H1 (cell line): ENCODE data around the gene TIMM23. TPM values are rescaled to one million over a fixed set of nuclear protein-coding genes. Genes with fewer than 3 reads are reported as not detected.

Source experiments
- CTCF ChIA-PET: fragments of 300-600 bp; sonication (Branson Sonifier 250); formaldehyde crosslinking; loops from one replicate; lab custom pipeline; 2021; ENCODE audit not compliant: partially characterized antibody; lab: Charles Lee
- POLR2A ChIA-PET: fragments of 300-600 bp; sonication (Branson Sonifier 250); formaldehyde crosslinking; loops from one replicate; lab custom pipeline; 2021; ENCODE audit warnings: inconsistent platforms; ENCODE audit not compliant: partially characterized antibody; lab: Charles Lee
- DNase-seq, 2 experiments: peaks; one replicate each; pipeline versions ENCODE4 v3.0.0 to v3.0.0-alpha.2; 2010 to 2022; ENCODE audit warnings: low spot score in 2 of 2, low read depth in 1 of 2, mixed read lengths in 1 of 2
- FAIRE-seq: peaks from 2 replicates; lab custom pipeline; 2011; peaks lifted over from hg19 to GRCh38; lab: Jason Lieb, UNC
- H2AFZ ChIP-seq: 2 replicates; pipeline ENCODE4 v1.8.1; 2012; ENCODE audit warnings: low read length, inconsistent platforms
- H2AK5ac ChIP-seq: 2 replicates; pipeline ENCODE4 v1.6.1; 2013; ENCODE audit warnings: low read depth, low read length
- H2BK120ac ChIP-seq: replicated peaks from 2 replicates; pipeline ENCODE3; 2013; ENCODE audit warnings: low read depth, low read length, inconsistent platforms
- H2BK12ac ChIP-seq: 2 replicates; pipeline ENCODE4 v1.6.1; 2013; ENCODE audit warnings: low read depth, low read length
- H2BK15ac ChIP-seq: 2 replicates; pipeline ENCODE4 v1.6.1; 2013; ENCODE audit warnings: low read length
- H2BK20ac ChIP-seq: 2 replicates; pipeline ENCODE4 v1.6.1; 2013; ENCODE audit warnings: low read length
- H2BK5ac ChIP-seq: 2 replicates; pipeline ENCODE4 v1.6.1; 2013; ENCODE audit warnings: low read depth, low read length
- H3K14ac ChIP-seq: 2 replicates; pipeline ENCODE4 v1.6.1; 2013; ENCODE audit warnings: inconsistent platforms; ENCODE audit not compliant: insufficient read length
- H3K18ac ChIP-seq: 2 replicates; pipeline ENCODE4 v1.6.1; 2013; ENCODE audit warnings: low read length; ENCODE audit errors: extremely low read depth
- H3K23ac ChIP-seq: 2 replicates; pipeline ENCODE4 v1.6.1; 2013; ENCODE audit warnings: inconsistent platforms; ENCODE audit not compliant: insufficient read length
- H3K23me2 ChIP-seq: 2 replicates; pipeline ENCODE4 v1.6.1; 2013; ENCODE audit warnings: low read depth, low read length
- H3K27ac ChIP-seq: 2 replicates; pipeline ENCODE4 v1.6.1; 2011; ENCODE audit warnings: low read depth, low read length, inconsistent platforms
- H3K27me3 ChIP-seq, 4 experiments: replicated peaks in 1 of 4; 1 replicate in 1 of 4; 2 replicates in 3 of 4; pipeline versions ENCODE4 v1.6.1 to v1.8.1; 2011 to 2013; ENCODE audit warnings: low read length in 3 of 4, mild to moderate bottlenecking in 3 of 4, inconsistent platforms in 2 of 4, mixed read lengths in 2 of 4, moderate library complexity in 1 of 4; ENCODE audit not compliant: control insufficient read depth in 3 of 4, insufficient read depth in 3 of 4; ENCODE audit errors: extremely low read depth in 1 of 4
- H3K36me3 ChIP-seq, 4 experiments: 2 replicates each; pipeline versions ENCODE4 v1.6.1 to v1.8.1; 2011 to 2013; ENCODE audit warnings: mild to moderate bottlenecking in 4 of 4, low read length in 3 of 4, moderate library complexity in 2 of 4, control low read depth in 1 of 4, inconsistent platforms in 1 of 4; ENCODE audit not compliant: insufficient read depth in 4 of 4, control insufficient read depth in 2 of 4
- H3K4ac ChIP-seq: replicated peaks from 2 replicates; pipeline ENCODE3; 2013; ENCODE audit warnings: low read length, low read depth, mixed read lengths, inconsistent platforms; ENCODE audit not compliant: insufficient read length
- H3K4me1 ChIP-seq, 4 experiments: replicated peaks in 1 of 4; 1 replicate in 1 of 4; 2 replicates in 3 of 4; pipeline versions ENCODE4 v1.6.1 to v1.8.1; 2011 to 2013; ENCODE audit warnings: low read length in 3 of 4, inconsistent platforms in 2 of 4, mixed read lengths in 1 of 4; ENCODE audit not compliant: insufficient read depth in 4 of 4, control insufficient read depth in 3 of 4
- H3K4me2 ChIP-seq, 2 experiments: 2 replicates each; pipeline versions ENCODE4 v1.6.1 to v1.8.1; 2011 to 2013; ENCODE audit warnings: low read depth in 2 of 2, low read length in 2 of 2, control low read depth in 1 of 2, inconsistent platforms in 1 of 2, mild to moderate bottlenecking in 1 of 2; ENCODE audit not compliant: insufficient read depth in 1 of 2
- H3K4me3 ChIP-seq, 4 experiments: fragments of 200-600, 300-600 bp in 1 of 4; sonication (generic), shearing (Covaris generic), sonication (Bioruptor Twin) in 1 of 4; 2 replicates each; pipeline versions ENCODE4 v1.5.1 to v1.8.1; 2011 to 2016; ENCODE audit warnings: low read length in 4 of 4, low read depth in 3 of 4, control low read depth in 2 of 4, inconsistent platforms in 2 of 4, mild to moderate bottlenecking in 2 of 4, mixed read lengths in 1 of 4, moderate library complexity in 1 of 4; ENCODE audit not compliant: insufficient read depth in 2 of 4; ENCODE audit errors: extremely low read depth in 1 of 4
- H3K56ac ChIP-seq: replicated peaks from 2 replicates; pipeline ENCODE3; 2013; ENCODE audit warnings: low read depth, mild to moderate bottlenecking, mixed read lengths, low read length, inconsistent platforms; ENCODE audit not compliant: insufficient read length
- H3K79me1 ChIP-seq: 2 replicates; pipeline ENCODE4 v1.6.1; 2013; ENCODE audit warnings: low read depth, low read length, control low read depth
- H3K79me2 ChIP-seq, 2 experiments: 2 replicates each; pipeline versions ENCODE4 v1.6.1 to v1.8.1; 2012 to 2013; ENCODE audit warnings: low read length in 2 of 2, mild to moderate bottlenecking in 2 of 2, inconsistent platforms in 1 of 2; ENCODE audit not compliant: insufficient read depth in 2 of 2, control insufficient read depth in 1 of 2
- H3K9ac ChIP-seq, 4 experiments: replicated peaks in 1 of 4; 1 replicate in 1 of 4; 2 replicates in 3 of 4; pipeline versions ENCODE4 v1.6.1 to v1.8.1; 2011 to 2013; ENCODE audit warnings: low read depth in 3 of 4, low read length in 3 of 4, control low read depth in 2 of 4, mild to moderate bottlenecking in 2 of 4, moderate library complexity in 2 of 4, inconsistent platforms in 1 of 4; ENCODE audit errors: extremely low read depth in 1 of 4
- H3K9me3 ChIP-seq, 2 experiments: 2 replicates each; pipeline versions ENCODE4 v1.6.1 to v1.8.1; 2012 to 2013; ENCODE audit warnings: mild to moderate bottlenecking in 2 of 2, moderate library complexity in 2 of 2, control low read depth in 1 of 2, inconsistent platforms in 1 of 2, low read depth in 1 of 2, low read length in 1 of 2, mixed read lengths in 1 of 2; ENCODE audit not compliant: insufficient read depth in 2 of 2
- H4K20me1 ChIP-seq, 2 experiments: replicated peaks in 1 of 2; 2 replicates each; pipeline versions ENCODE3 to v1.8.1; 2011 to 2013; ENCODE audit warnings: inconsistent platforms in 2 of 2, low read length in 2 of 2, mild to moderate bottlenecking in 1 of 2; ENCODE audit not compliant: insufficient read depth in 2 of 2, control insufficient read depth in 1 of 2
- H4K5ac ChIP-seq: 2 replicates; pipeline ENCODE4 v1.6.1; 2013; ENCODE audit warnings: low read length, low read depth, mixed read lengths, inconsistent platforms; ENCODE audit not compliant: insufficient read length
- H4K8ac ChIP-seq: 2 replicates; pipeline ENCODE4 v1.8.0; 2013; ENCODE audit warnings: mild to moderate bottlenecking, moderate library complexity, low read length, inconsistent platforms; ENCODE audit not compliant: insufficient read depth; ENCODE audit errors: extremely low read depth
- H4K91ac ChIP-seq: replicated peaks from 2 replicates; pipeline ENCODE3; 2013; ENCODE audit warnings: low read length, mixed read lengths, inconsistent platforms; ENCODE audit not compliant: insufficient read length
- CEBPB ChIP-seq: IDR thresholded peaks from 2 replicates; pipeline ENCODE4 v1.6.1; 2012; ENCODE audit warnings: low read depth, low read length
- CTBP2 ChIP-seq: IDR thresholded peaks from 2 replicates; pipeline ENCODE4 v1.7.0; 2011; ENCODE audit warnings: borderline replicate concordance, mild to moderate bottlenecking, moderate library complexity, mixed read lengths, low read length; ENCODE audit not compliant: insufficient read depth, insufficient read length
- JUN ChIP-seq: IDR thresholded peaks from 2 replicates; pipeline ENCODE4 v1.6.1; 2011; ENCODE audit warnings: low read depth, mild to moderate bottlenecking, improper control_type of control experiment, low read length
- KDM4A ChIP-seq: IDR thresholded peaks from one replicate; pipeline ENCODE4 v1.7.1; 2012; ENCODE audit warnings: low read depth, mild to moderate bottlenecking, moderate library complexity, low read length, inconsistent platforms; ENCODE audit not compliant: severe bottlenecking
- RFX5 ChIP-seq: IDR thresholded peaks from 2 replicates; pipeline ENCODE4 v1.6.1; 2011; ENCODE audit warnings: low read depth, low read length, improper control_type of control experiment, borderline replicate concordance
- SIN3A ChIP-seq, 2 experiments: IDR thresholded peaks in 1 of 2; conservative IDR thresholded peaks in 1 of 2; 2 replicates each; pipeline ENCODE4 v1.6.1; 2011 to 2012; ENCODE audit warnings: low read length in 2 of 2, improper control_type of control experiment in 1 of 2, low read depth in 1 of 2, mild to moderate bottlenecking in 1 of 2
- SRF ChIP-seq: IDR thresholded peaks from 2 replicates; pipeline ENCODE4 v1.6.1; 2011; ENCODE audit warnings: mild to moderate bottlenecking, low read depth, low read length, moderate library complexity
- WGBS, 2 experiments: shearing (Covaris generic) in 1 of 2; methylation state at CpG; one replicate each; pipeline versions ENCODE4 v1.1.6 to v1.1.7; 2013 to 2015; ENCODE audit warnings: low lambda C conversion rate in 2 of 2, mixed read lengths in 2 of 2, inconsistent platforms in 1 of 2, low coverage in 1 of 2, missing lambda C conversion rate in 1 of 2; ENCODE audit not compliant: insufficient replicate concordance in 2 of 2, insufficient coverage in 1 of 2, insufficient read length in 1 of 2; ENCODE audit errors: extremely low coverage in 1 of 2, missing lambda C conversion rate in 1 of 2; 5-methylcytosine and 5-hydroxymethylcytosine counted together
- polyA plus RNA-seq, 7 experiments: library from polyadenylated mRNA; depleted of rRNA in 3 of 7; stranded (reverse) in 5 of 7; unstranded in 2 of 7; fragments of >200 nt in 5 of 7; fragments of 200-250 nt in 2 of 7; gene quantifications; 1 replicate in 5 of 7; 2 replicates in 1 of 7; 4 replicates in 1 of 7; pipeline versions ENCODE4 v1.2.1 to v1.2.3, GENCODE V29; 2011 to 2013; ENCODE audit warnings: missing spikeins in 2 of 7, mixed read lengths in 2 of 7
- total RNA-seq: library from RNA; stranded (reverse); fragmentation: NEBNext Ultra II Directional; extraction: Animal tissue kit (Norgen Biotek cat#: 25700); gene quantifications from 2 replicates; pipeline ENCODE4 v1.2.1, GENCODE V29; 2021
- TF ChIP-seq, protein P1 (sequence below): IDR thresholded peaks from 2 replicates; pipeline ENCODE4 v1.6.1; 2012; ENCODE audit warnings: inconsistent platforms

Gene TIMM23
- total and polyA plus RNA-seq, 2 of the 8 experiments (the other 6 are each of a cell fraction or from before 2014, with no cell fraction given): 101 to 130 TPM

DNA sequence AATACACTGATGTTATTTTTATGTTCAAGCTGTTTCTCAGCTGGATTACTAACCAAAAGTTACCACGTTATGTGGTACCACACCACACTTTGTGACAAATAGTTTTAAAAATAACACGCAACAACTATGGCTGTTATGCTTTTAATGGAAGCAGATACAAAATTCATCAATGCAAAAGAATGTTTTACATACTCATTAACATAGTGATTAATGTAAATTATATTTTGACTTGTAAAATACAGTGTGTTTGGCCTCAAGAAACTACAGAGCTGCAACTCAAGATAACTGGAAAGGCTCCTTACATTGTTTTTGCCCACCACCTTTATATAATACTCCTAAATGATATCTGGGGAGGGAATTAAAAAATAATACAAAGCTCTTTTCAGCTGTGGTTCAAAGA is 32.7 kb downstream of the TIMM23 start:
- no peak overlapping the region for H2BK120ac ChIP-seq
- H3K4me2 ChIP-seq: no peak overlapping the region
- H2BK15ac ChIP-seq: no peak overlapping the region
- H3K56ac ChIP-seq: no peak overlapping the region
- H2BK12ac ChIP-seq: no peak overlapping the region
- CTCF ChIA-PET: no interaction called here
- no peak for FAIRE-seq
- no peak overlapping the region for H2AFZ ChIP-seq
- no peaks in the 10 kb centered on the region for H4K20me1 ChIP-seq
- no peak overlapping the region for H4K8ac ChIP-seq
- no peak overlapping the region for H3K27ac ChIP-seq
- no peaks in the 10 kb centered on the region for H3K79me2 ChIP-seq
- H3K4me3 ChIP-seq: no peak overlapping the region
- 89% methylated on average over 2 of the region's 2 CpGs; no CpG with 5 or more reads in 1 of the 2 experiments for WGBS, 2 experiments
- H3K36me3 ChIP-seq: peaks cover 19 to 73% (median 43%) of the 10 kb centered on the region in 4 experiments
- no peak overlapping the region for H4K91ac ChIP-seq
- no peaks in the 10 kb centered on the region for H3K23me2 ChIP-seq
- no peaks in the 10 kb centered on the region; the same call in 1 of the 2 replicates for H3K79me1 ChIP-seq
- no peak overlapping the region for H4K5ac ChIP-seq
- H2BK20ac ChIP-seq: no peak overlapping the region
- no peaks in the 10 kb centered on the region for H3K27me3 ChIP-seq
- H2AK5ac ChIP-seq: no peak overlapping the region
- no peak overlapping the region for H3K4ac ChIP-seq
- no peak for TF ChIP-seq CTBP2
- no peak for TF ChIP-seq RFX5
- no peak for TF ChIP-seq CEBPB
- TF ChIP-seq, protein P1, sequence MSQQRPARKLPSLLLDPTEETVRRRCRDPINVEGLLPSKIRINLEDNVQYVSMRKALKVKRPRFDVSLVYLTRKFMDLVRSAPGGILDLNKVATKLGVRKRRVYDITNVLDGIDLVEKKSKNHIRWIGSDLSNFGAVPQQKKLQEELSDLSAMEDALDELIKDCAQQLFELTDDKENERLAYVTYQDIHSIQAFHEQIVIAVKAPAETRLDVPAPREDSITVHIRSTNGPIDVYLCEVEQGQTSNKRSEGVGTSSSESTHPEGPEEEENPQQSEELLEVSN: no peak
- no peak for TF ChIP-seq SIN3A (conservative IDR thresholded peaks at IDR 0.05 in 1 of 2, IDR thresholded peaks at IDR 0.05 in 1 of 2; ENCODE audit: low read depth in 1 of 2, low read length in 2 of 2)
- no peak for TF ChIP-seq SRF
- TF ChIP-seq KDM4A: no peak
- TF ChIP-seq JUN: no peak
- H3K4me1 ChIP-seq: no peaks in the 10 kb centered on the region
- no peak overlapping the region for H3K9ac ChIP-seq
- no peaks in the 10 kb centered on the region for H3K9me3 ChIP-seq
- POLR2A ChIA-PET: interaction anchor here (1.4 to 2.4 kb wide), 2 partner anchors 8 to 14 kb away, joined by 4 to 10 read pairs; no protein-coding TSS in a partner anchor
- no peak overlapping the region for H3K23ac ChIP-seq
- H2BK5ac ChIP-seq: no peak overlapping the region
- no peak for DNase-seq
- H3K14ac ChIP-seq: no peak overlapping the region
- H3K18ac ChIP-seq: no peak overlapping the region
